AG09319 (cell line): Measurements from ENCODE around the gene KMT2D.

Source experiments
- DNase-seq: peaks from one replicate; pipeline ENCODE4 v3.0.0-alpha.2; 2010; ENCODE audit warnings: low read depth; ENCODE audit errors: extremely low read depth
- CTCF ChIP-seq: IDR thresholded peaks from 2 replicates; pipeline ENCODE4 v1.5.1; 2011; ENCODE audit warnings: low read depth, mild to moderate bottlenecking, inconsistent platforms, low read length, moderate library complexity

The KMT2D gene

GRCh38 chr12:49055978-49056754 is 4.4 kb downstream of the KMT2D start:
- peak; percentile 34 for DNase-seq
- no peak for TF ChIP-seq CTCF

GRCh38 chr12:49055092-49055491 is 5.5 kb downstream of the KMT2D start:
- DNase-seq, result no peak
- TF ChIP-seq CTCF, result no peak

- no peak for DNase-seq
- no peak for TF ChIP-seq CTCF
Observed at GRCh38 chr12:49054524-49054923, 6.1 kb downstream of the KMT2D start.

GRCh38 chr12:49054096-49054495 is 6.5 kb downstream of the KMT2D start:
- TF ChIP-seq CTCF, result no peak
- no peak for DNase-seq

GRCh38 chr12:49052451-49053208 is 8.0 kb downstream of the KMT2D start:
- TF ChIP-seq CTCF, result no peak
- DNase-seq, result no peak

GRCh38 chr12:49051777-49052438 is 8.7 kb downstream of the KMT2D start:
- no peak for TF ChIP-seq CTCF
- no peak for DNase-seq

- no peak for DNase-seq
- TF ChIP-seq CTCF, result no peak
Observed at GRCh38 chr12:49051373-49051764, 9.2 kb downstream of the KMT2D start.
